Natural killer cell (primary cell): ENCODE results near the gene SLC8B1. TPM values are rescaled to one million over a fixed set of nuclear protein-coding genes. Genes with fewer than 3 reads are reported as not detected.

Source experiments
- total RNA-seq, 4 donors: library from RNA; stranded (reverse); fragments of 120-200 nt in 1 of 4; gene quantifications; one replicate each; pipeline versions ENCODE4 v1.2.3 to v1.2.4, GENCODE V29; 2013 to 2022

SLC8B1 gene
- total RNA-seq, 3 donors from 2014 or later (not counting 1 experiment from before 2014, with no cell fraction given) = 26.1 to 34.4 (median 31.2) TPM

Other genes with a start within 250 kb of the SLC8B1 start
- not detected for gene RASAL1, start 199.3 kb downstream of the SLC8B1 start, total RNA-seq
- not detected for gene CFAP73, start 185.4 kb downstream of the SLC8B1 start, total RNA-seq
- gene DDX54, start 149.6 kb downstream of the SLC8B1 start, total RNA-seq = 100 to 1,000 TPM in 1 of 3 donors, 10 to 100 TPM in 2; 84.6 to 100 (median 97.1) TPM
- 10 to 100 TPM in 2 of 3 donors, 1 to 10 TPM in 1; 7.7 to 13.8 (median 12.0) TPM for gene RITA1, start 149.4 kb downstream of the SLC8B1 start, total RNA-seq
- 10 to 100 TPM in 2 of 3 donors, 1 to 10 TPM in 1; 7.2 to 21.4 (median 10.7) TPM for gene TPCN1, start 113.6 kb downstream of the SLC8B1 start, total RNA-seq
- 10 to 100 TPM; 15.5 to 18.1 (median 16.3) TPM for gene PLBD2, start 23.5 kb upstream of the SLC8B1 start, total RNA-seq
- not detected for gene SDS, start 68.8 kb upstream of the SLC8B1 start, total RNA-seq
- gene SDSL, start 87.3 kb upstream of the SLC8B1 start, total RNA-seq = 1 to 10 TPM; 1.0 to 7.5 (median 3.7) TPM
- not detected for gene LHX5, start 136.8 kb upstream of the SLC8B1 start, total RNA-seq